MCF 10A (cell line): ENCODE measurements around the gene TNS2. TPM values are rescaled to one million over a fixed set of nuclear protein-coding genes. Genes with fewer than 3 reads are reported as not detected.
A peak's percentile ranks its signal among the peaks of the same experiment; 100 is the strongest.

Experiments used
- BruUV-seq: library from RNA; stranded (reverse); fragments of 400-500 nt; replicated peaks from 2 replicates; lab custom pipeline; 2021; lab: Mats Ljungman, UMichigan
- CTCF ChIA-PET: fragments of 300-600 bp; sonication (Branson Sonifier 250); formaldehyde crosslinking; extraction: SDS; loops from one replicate; lab custom pipeline; 2021; ENCODE audit warnings: antibody characterized with exemption, inconsistent platforms; lab: Yijun Ruan, JAX
- POLR2A ChIA-PET: fragments of 300-600, 350-650 bp; sonication (Branson Sonifier 250); formaldehyde crosslinking; extraction: SDS; loops from one replicate; lab custom pipeline; 2020; ENCODE audit warnings: antibody characterized with exemption, inconsistent platforms; lab: Yijun Ruan, JAX
- DNase-seq: peaks from one replicate; pipeline ENCODE4 v3.0.0-alpha.2; 2018; ENCODE audit not compliant: unreplicated experiment
- H3K27ac Mint-ChIP-seq: one replicate; pipeline ENCODE4 v1.8.0; 2022; ENCODE audit warnings: mild to moderate bottlenecking, low read depth, mixed read lengths; ENCODE audit not compliant: unreplicated experiment
- H3K27me3 Mint-ChIP-seq: one replicate; pipeline ENCODE4 v1.8.0; 2022; ENCODE audit warnings: mixed read lengths; ENCODE audit not compliant: insufficient read depth, unreplicated experiment
- H3K36me3 Mint-ChIP-seq: one replicate; pipeline ENCODE4 v1.8.0; 2022; ENCODE audit warnings: mild to moderate bottlenecking, moderate library complexity, mixed read lengths; ENCODE audit not compliant: insufficient read depth, unreplicated experiment
- H3K4me1 Mint-ChIP-seq: one replicate; pipeline ENCODE4 v1.8.0; 2022; ENCODE audit warnings: mixed read lengths; ENCODE audit not compliant: insufficient read depth, unreplicated experiment
- H3K4me3 Mint-ChIP-seq: one replicate; pipeline ENCODE4 v1.8.0; 2022; ENCODE audit warnings: mild to moderate bottlenecking, moderate library complexity, mixed read lengths; ENCODE audit not compliant: unreplicated experiment
- H3K9me3 Mint-ChIP-seq: one replicate; pipeline ENCODE4 v1.8.0; 2022; ENCODE audit warnings: mixed read lengths; ENCODE audit not compliant: unreplicated experiment
- CTCF ChIP-seq: fragments of 200-600 bp; IDR thresholded peaks from one replicate; pipeline ENCODE4 v1.8.0; 2022; ENCODE audit warnings: antibody characterized with exemption, mild to moderate bottlenecking; ENCODE audit not compliant: unreplicated experiment
- intact Hi-C: fragments of 100-400 bp; cut with micrococcal nuclease; formaldehyde crosslinking; loops from 2 replicates; pipeline ENCODE4 v1.14.1; 2022
- total RNA-seq: library from RNA; stranded (reverse); gene quantifications from 2 replicates; pipeline ENCODE4 v1.2.3, GENCODE V29; 2022

The TNS2 gene
- total RNA-seq, 1 experiment from 2014 or later: 22.3 TPM

DNA sequence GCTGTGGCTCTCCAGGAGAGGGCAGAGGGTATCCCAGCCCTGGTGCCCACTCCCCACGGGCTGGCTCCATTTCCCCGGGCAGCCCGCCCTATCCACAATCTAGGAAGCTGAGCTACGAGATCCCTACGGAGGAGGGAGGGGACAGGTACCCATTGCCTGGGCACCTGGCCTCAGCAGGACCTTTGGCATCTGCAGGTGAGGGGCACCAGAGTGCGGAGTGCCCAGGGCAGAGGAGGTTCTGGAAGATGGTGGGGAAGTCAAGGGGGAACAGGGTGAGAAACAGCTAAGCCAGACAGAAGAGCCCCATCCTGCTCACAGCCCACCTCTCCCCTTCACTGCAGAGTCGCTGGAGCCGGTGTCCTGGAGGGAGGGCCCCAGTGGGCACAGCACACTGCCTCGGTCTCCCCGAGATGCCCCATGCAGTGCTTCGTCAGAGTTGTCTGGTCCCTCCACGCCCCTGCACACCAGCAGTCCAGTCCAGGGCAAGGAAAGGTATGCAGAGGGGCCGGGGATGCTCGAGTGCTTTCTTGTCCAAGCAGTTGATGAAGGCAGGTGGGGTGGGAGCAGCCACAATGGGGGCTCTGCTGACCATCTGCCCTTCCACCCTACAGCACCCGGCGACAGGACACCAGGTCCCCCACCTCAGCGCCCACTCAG is 10.3 kb downstream of the TNS2 start:
- H3K4me1 Mint-ChIP-seq: peaks cover 4% of the 10 kb centered on the region
- intact Hi-C loops: no loop called here

GRCh38 chr12:53060721-53061276 is 10.9 kb downstream of the TNS2 start:
- H3K4me1 Mint-ChIP-seq: peaks cover 6% of the 10 kb centered on the region
- ChIA-PET CTCF (interaction anchor here (0.6 to 15.4 kb wide), 4 partner anchors 37 to 260 kb away, joined by 3 to 267 read pairs (median 4); partner anchors contain the start of genes IGFBP6 and SOAT2), POLR2A (interaction anchor here (0.7 to 1.6 kb wide), 4 partner anchors 13 to 380 kb away, joined by 3 to 5 read pairs (median 4); no protein-coding TSS in a partner anchor)
- H3K4me3 Mint-ChIP-seq: no peak overlapping the region
- H3K9me3 Mint-ChIP-seq: no peaks in the 10 kb centered on the region
- no peaks in the 10 kb centered on the region for H3K27me3 Mint-ChIP-seq
- BruUV-seq: no TSS peak
- DNase-seq: no peak
- no peak overlapping the region for H3K27ac Mint-ChIP-seq
- intact Hi-C loops: no loop called here
- H3K36me3 Mint-ChIP-seq: peaks cover 44% of the 10 kb centered on the region
- no peak for TF ChIP-seq CTCF

More for the DNA sequence above, 10.3 kb downstream of the TNS2 start:
- no peak for TF ChIP-seq CTCF
- POLR2A ChIA-PET: interaction anchor here (1.2 kb wide), 1 partner anchor 11 kb away, joined by 4 read pairs; no protein-coding TSS in a partner anchor
- no peaks in the 10 kb centered on the region for H3K9me3 Mint-ChIP-seq
- CTCF ChIA-PET: interaction anchor here (15.4 kb wide), 1 partner anchor 37 kb away, joined by 267 read pairs; the partner anchor contains the start of genes IGFBP6 and SOAT2
- H3K36me3 Mint-ChIP-seq: peaks cover 44% of the 10 kb centered on the region
- no TSS peak for BruUV-seq
- no peak overlapping the region for H3K27ac Mint-ChIP-seq
- H3K4me3 Mint-ChIP-seq: no peak overlapping the region
- H3K27me3 Mint-ChIP-seq: no peaks in the 10 kb centered on the region
- no peak for DNase-seq

- Mint-ChIP-seq H3K27me3 (no peaks in the 10 kb centered on the region), H3K4me1 (peaks cover 11% of the 10 kb centered on the region), H3K9me3 (no peaks in the 10 kb centered on the region), H3K36me3 (peaks cover 46% of the 10 kb centered on the region), H3K4me3 (no peak overlapping the region), H3K27ac (no peak overlapping the region)
- TF ChIP-seq CTCF: peak; percentile 26
- ChIA-PET POLR2A (interaction anchor here (0.7 to 1.6 kb wide), 5 partner anchors 13 to 379 kb away, joined by 3 to 5 read pairs (median 4); no protein-coding TSS in a partner anchor), CTCF (interaction anchor here (0.6 to 15.4 kb wide), 7 partner anchors 8 to 259 kb away, joined by 3 to 267 read pairs (median 4); partner anchors contain the start of genes IGFBP6, SOAT2 and SPRYD3)
- intact Hi-C loops: no loop called here
- no TSS peak for BruUV-seq
- peak; percentile 69 for DNase-seq
Observed at GRCh38 chr12:53061404-53062010, 11.6 kb downstream of the TNS2 start.
